Fibroblast of mammary gland (primary cell): Measurements from ENCODE around the gene HBB.

Experiments used
- DNase-seq: peaks from one replicate; pipeline ENCODE4 v3.0.0-alpha.2; 2010; ENCODE audit warnings: low read depth
- H3K4me3 ChIP-seq: 2 replicates; pipeline ENCODE4 v1.5.1; 2011; ENCODE audit warnings: low read depth, mild to moderate bottlenecking, low read length, moderate library complexity; ENCODE audit not compliant: control insufficient read depth
- TF ChIP-seq, protein P1 (sequence below): conservative IDR thresholded peaks from 2 replicates; pipeline ENCODE4 v1.5.1; 2011; ENCODE audit warnings: low read depth, low read length, inconsistent platforms; ENCODE audit not compliant: control insufficient read depth, insufficient read depth

Gene HBB

DNA sequence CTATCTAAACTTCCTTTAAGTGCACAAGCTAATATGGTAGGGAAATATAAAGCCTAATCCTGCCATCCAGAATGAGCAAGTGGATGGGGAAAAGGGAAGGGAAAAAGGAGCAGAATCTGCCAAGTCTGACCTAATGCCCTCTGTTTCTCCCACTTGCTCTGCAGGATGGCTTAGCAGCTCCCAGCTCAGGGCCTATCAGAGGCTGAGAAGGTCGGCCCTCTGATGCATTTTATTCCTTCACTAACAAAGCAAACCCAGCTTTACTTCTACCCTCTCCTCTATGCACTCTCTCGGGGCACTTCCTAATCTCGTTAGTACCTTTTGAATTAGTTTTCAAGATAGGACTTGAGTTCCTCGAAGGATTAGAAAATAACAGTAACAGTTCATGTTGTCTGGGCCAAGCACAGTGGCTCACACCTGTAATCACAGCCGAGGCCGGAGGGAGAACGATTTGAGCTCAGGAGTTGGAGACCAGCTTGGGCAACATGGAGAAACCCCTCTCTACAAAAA, 16.4 kb downstream of the HBB start:
- TF ChIP-seq, protein P1, sequence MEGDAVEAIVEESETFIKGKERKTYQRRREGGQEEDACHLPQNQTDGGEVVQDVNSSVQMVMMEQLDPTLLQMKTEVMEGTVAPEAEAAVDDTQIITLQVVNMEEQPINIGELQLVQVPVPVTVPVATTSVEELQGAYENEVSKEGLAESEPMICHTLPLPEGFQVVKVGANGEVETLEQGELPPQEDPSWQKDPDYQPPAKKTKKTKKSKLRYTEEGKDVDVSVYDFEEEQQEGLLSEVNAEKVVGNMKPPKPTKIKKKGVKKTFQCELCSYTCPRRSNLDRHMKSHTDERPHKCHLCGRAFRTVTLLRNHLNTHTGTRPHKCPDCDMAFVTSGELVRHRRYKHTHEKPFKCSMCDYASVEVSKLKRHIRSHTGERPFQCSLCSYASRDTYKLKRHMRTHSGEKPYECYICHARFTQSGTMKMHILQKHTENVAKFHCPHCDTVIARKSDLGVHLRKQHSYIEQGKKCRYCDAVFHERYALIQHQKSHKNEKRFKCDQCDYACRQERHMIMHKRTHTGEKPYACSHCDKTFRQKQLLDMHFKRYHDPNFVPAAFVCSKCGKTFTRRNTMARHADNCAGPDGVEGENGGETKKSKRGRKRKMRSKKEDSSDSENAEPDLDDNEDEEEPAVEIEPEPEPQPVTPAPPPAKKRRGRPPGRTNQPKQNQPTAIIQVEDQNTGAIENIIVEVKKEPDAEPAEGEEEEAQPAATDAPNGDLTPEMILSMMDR, result no peak
- no peak for DNase-seq
- H3K4me3 ChIP-seq, result no peak overlapping the region

DNA sequence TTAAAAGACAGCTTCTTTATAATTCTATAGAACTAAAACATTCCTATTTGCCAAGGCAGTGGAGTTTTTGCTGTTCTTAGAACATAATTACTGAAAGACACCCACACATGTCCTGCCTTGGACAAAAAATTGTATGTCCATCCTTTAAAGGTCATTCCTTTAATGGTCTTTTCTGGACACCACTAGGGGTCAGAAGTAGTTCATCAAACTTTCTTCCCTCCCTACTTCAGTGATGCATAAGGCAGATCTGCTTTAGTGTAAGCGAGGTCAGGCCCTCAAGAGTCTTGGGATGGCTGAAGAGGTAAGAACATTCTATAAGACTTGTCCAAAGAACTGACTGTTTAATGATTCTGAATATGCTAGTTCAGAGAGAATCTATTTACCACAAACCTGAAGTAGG, 22.1 kb downstream of the HBB start:
- H3K4me3 ChIP-seq, result no peak overlapping the region
- DNase-seq, result peak; percentile 81
- TF ChIP-seq, protein P1, result peak; percentile 70

DNA sequence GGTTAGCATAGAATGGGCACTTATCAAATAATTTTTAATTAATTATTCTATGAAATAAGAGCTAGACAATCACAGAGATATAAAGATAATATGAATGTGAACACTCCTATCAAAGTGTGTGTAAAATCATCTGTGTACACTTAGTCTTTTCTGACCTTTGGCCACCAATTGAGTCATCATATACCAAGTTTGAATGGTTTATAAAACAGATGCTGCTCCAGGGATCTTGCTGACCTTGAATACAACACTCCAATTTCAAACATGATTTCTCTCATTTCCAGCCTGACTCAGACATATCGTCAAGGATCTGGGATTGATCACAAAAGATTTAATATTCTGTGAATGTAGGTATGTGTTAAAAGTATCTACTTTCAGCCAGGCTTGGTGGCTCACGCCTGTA, 23.5 kb downstream of the HBB start:
- H3K4me3 ChIP-seq, result no peak overlapping the region
- TF ChIP-seq, protein P1, result no peak
- peak; percentile 28 for DNase-seq

- TF ChIP-seq, protein P1, result no peak
- H3K4me3 ChIP-seq, result no peak within 1 kb of the TSS
- no peak for DNase-seq
These were observed 26.3 kb downstream of the HBB start, which contains the start of gene OR51V1 for GRCh38 chr11:5200582-5200981. Gene OR51V1, minus strand, starts transcription at chr11:5200682. Its CDS starts 0 bp downstream, at chr11:5200682.

- no peak overlapping the region for H3K4me3 ChIP-seq
- DNase-seq, result no peak
- TF ChIP-seq, protein P1, result no peak
These were observed 28.6 kb downstream of the HBB start for GRCh38 chr11:5198285-5198684.

DNA sequence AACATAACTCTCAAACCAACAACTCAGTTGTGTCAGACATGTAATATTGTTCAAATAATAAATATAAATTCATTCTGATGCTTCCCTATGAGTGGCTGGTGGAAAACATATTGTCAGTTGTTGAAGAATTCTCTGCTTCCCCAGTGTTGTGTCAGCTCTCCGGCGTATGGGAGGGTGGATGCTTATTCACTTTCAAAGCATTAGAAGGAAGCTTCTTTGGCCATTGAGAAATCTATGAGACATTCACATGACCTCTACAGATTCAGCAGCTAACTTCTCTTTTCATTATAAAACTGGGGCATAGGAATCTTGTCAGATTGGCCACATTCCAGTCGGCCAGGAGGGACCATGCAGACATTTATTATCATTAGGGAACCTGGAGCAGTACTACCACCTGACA, 29.3 kb downstream of the HBB start:
- H3K4me3 ChIP-seq, result no peak overlapping the region
- peak; percentile 27 for DNase-seq
- TF ChIP-seq, protein P1, result no peak

- TF ChIP-seq, protein P1, result no peak
- no peak for DNase-seq
- no peak overlapping the region for H3K4me3 ChIP-seq
These were observed 30.1 kb downstream of the HBB start for GRCh38 chr11:5196731-5197130.
